PC-3 (cell line): ENCODE data around the gene TMEM163. TPM values are rescaled to one million over a fixed set of nuclear protein-coding genes. Genes with fewer than 3 reads are reported as not detected.

ENCODE experiments used
- ATAC-seq: fragments of 200-7000 bp; cut with Tn5 transposase; 2 replicates; pipeline ENCODE4 v1.9.1; 2020; ENCODE audit warnings: mild to moderate bottlenecking, moderate library complexity
- BruUV-seq: library from RNA; stranded (reverse); fragments of 400-500 nt; replicated peaks from 2 replicates; lab custom pipeline; 2021; lab: Mats Ljungman, UMichigan
- CTCF ChIA-PET: fragments of 300-600 bp; sonication (Branson Sonifier 250); formaldehyde crosslinking; loops from one replicate; lab custom pipeline; 2022; ENCODE audit warnings: antibody characterized with exemption; lab: Charles Lee
- POLR2A ChIA-PET: fragments of 300-600 bp; sonication (Branson Sonifier 250); formaldehyde crosslinking; loops from one replicate; lab custom pipeline; 2022; ENCODE audit warnings: antibody characterized with exemption; ENCODE audit not compliant: unreplicated experiment; lab: Charles Lee
- DNase-seq: peaks from one replicate; pipeline ENCODE4 v3.0.0-alpha.2; 2015
- H2AFZ ChIP-seq: fragments of 300-600 bp; sonication (generic); 2 replicates; pipeline ENCODE4 v1.6.0; 2016; ENCODE audit warnings: antibody characterized with exemption, low read length
- H3F3A ChIP-seq: fragments of 300-600 bp; sonication (generic); one replicate; pipeline ENCODE4 v1.6.0; 2017; ENCODE audit warnings: antibody characterized with exemption, low read length, control low read depth, mild to moderate bottlenecking; ENCODE audit not compliant: unreplicated experiment
- H3K27ac ChIP-seq: fragments of 300-600 bp; sonication (generic); 2 replicates; pipeline ENCODE4 v1.5.1; 2016; ENCODE audit warnings: mild to moderate bottlenecking, low read length
- H3K27me3 ChIP-seq: fragments of 300-600 bp; sonication (generic); 2 replicates; pipeline ENCODE4 v1.6.1; 2016; ENCODE audit warnings: low read length, mixed read lengths
- H3K36me3 ChIP-seq: fragments of 300-600 bp; sonication (generic); 2 replicates; pipeline ENCODE4 v1.6.1; 2016; ENCODE audit warnings: low read depth, mixed run types, low read length, mixed read lengths
- H3K4me1 ChIP-seq: fragments of 300-600 bp; sonication (generic); 2 replicates; pipeline ENCODE4 v1.5.1; 2016; ENCODE audit warnings: low read length; ENCODE audit not compliant: insufficient read depth
- H3K4me2 ChIP-seq: fragments of 300-600 bp; sonication (generic); 2 replicates; pipeline ENCODE4 v1.6.0; 2016; ENCODE audit warnings: low read length
- H3K4me3 ChIP-seq: fragments of 300-600 bp; sonication (generic); 2 replicates; pipeline ENCODE4 v1.5.1; 2016; ENCODE audit warnings: mild to moderate bottlenecking, low read length, mixed read lengths
- H3K79me2 ChIP-seq: fragments of 300-600 bp; sonication (generic); 2 replicates; pipeline ENCODE4 v1.6.1; 2017; ENCODE audit warnings: low read length, mixed read lengths
- H3K9ac ChIP-seq: fragments of 300-600 bp; sonication (generic); 2 replicates; pipeline ENCODE4 v1.6.0; 2016; ENCODE audit warnings: mild to moderate bottlenecking, low read length
- H3K9me2 ChIP-seq: fragments of 300-600 bp; sonication (generic); replicated peaks from 2 replicates; pipeline ENCODE4 v1.6.1; 2016; ENCODE audit warnings: mixed run types, low read length, mixed read lengths
- H3K9me3 ChIP-seq: fragments of 300-600 bp; sonication (generic); 2 replicates; pipeline ENCODE4 v1.6.1; 2016; ENCODE audit warnings: low read length, mixed read lengths
- H4K20me1 ChIP-seq: fragments of 300-600 bp; sonication (generic); 2 replicates; pipeline ENCODE4 v1.6.1; 2016; ENCODE audit warnings: low read length, mixed read lengths
- EZH2 ChIP-seq: fragments of 300-600 bp; sonication (generic); IDR thresholded peaks from one replicate; pipeline ENCODE4 v1.6.1; 2017; ENCODE audit warnings: antibody characterized with exemption, mild to moderate bottlenecking, low read length; ENCODE audit not compliant: unreplicated experiment
- EZH2phosphoT487 ChIP-seq: fragments of 300-600 bp; sonication (generic); IDR thresholded peaks from 2 replicates; pipeline ENCODE4 v1.6.1; 2018; ENCODE audit warnings: mild to moderate bottlenecking, antibody characterized with exemption, low read length, borderline replicate concordance
- intact Hi-C: fragments of 100-400 bp; cut with micrococcal nuclease; formaldehyde crosslinking; loops from 2 replicates; pipeline ENCODE4 v1.9.0; 2023
- total RNA-seq: library from RNA; depleted of rRNA; stranded (reverse); fragments of >200 nt; gene quantifications from 2 replicates; pipeline ENCODE4 v1.2.3, GENCODE V29; 2014
- TF ChIP-seq, protein P1 (sequence below): fragments of 300-600 bp; sonication (generic); conservative IDR thresholded peaks from 2 replicates; pipeline ENCODE4 v1.5.1; 2017; ENCODE audit warnings: antibody characterized with exemption, low read depth, mild to moderate bottlenecking, low read length

The TMEM163 gene
- total RNA-seq, 1 experiment from 2014 or later: 0.47 TPM

DNA sequence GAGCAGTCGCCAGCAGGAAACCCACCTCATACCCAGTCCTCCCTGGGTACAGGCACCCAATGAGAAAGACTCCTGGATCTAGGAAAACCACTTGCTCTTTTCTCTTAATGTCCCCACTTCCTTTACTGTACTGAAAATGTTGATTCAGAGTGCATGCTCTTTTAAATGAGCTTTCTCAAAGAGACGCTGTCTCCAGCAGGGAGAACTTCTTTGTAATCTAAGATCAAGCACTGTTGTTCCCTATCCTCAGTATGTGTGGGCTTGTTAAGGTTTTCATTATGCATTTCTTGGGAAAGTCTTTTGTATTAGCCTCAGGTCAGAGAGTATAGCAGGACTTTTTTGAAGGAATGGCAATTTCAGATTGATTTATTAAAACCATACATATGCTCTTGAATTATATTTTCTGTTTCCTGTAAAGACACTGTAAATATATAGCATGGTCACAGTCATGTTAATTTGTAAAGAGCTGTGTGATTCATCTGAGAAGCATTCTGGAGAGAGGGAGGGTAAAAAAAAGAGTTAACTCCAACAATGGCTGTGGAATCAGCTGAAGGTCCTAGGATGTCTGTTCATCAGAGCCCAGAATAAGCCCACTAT lies 286.9 kb downstream of the TMEM163 start:
- Histone ChIP-seq H3K36me3 (peaks cover 6% of the 10 kb centered on the region; the same call in 1 of the 2 replicates), H2AFZ (no peak overlapping the region), H3K4me2 (peak overlapping the region; percentile 61), H3F3A (no peaks in the 10 kb centered on the region), H3K9me3 (no peaks in the 10 kb centered on the region), H3K79me2 (no peaks in the 10 kb centered on the region), H4K20me1 (no peaks in the 10 kb centered on the region), H3K4me1 (peaks cover 20% of the 10 kb centered on the region), H3K27ac (peak overlapping the region; percentile 73), H3K9me2 (no peaks in the 10 kb centered on the region), H3K4me3 (no peak overlapping the region), H3K27me3 (no peaks in the 10 kb centered on the region), H3K9ac (no peak overlapping the region)
- ATAC-seq: peak; percentile 85
- intact Hi-C loops: loop anchor here (2.0 kb wide), 1 partner anchor 19 kb away; no protein-coding TSS in a partner anchor
- peak; percentile 71 for DNase-seq
- ChIA-PET POLR2A (interaction anchor here (0.5 to 0.6 kb wide), 2 partner anchors 11 to 21 kb away, joined by 3 read pairs; no protein-coding TSS in a partner anchor), CTCF (interaction anchor here (0.7 to 1.0 kb wide), 4 partner anchors 19 to 314 kb away, joined by 3 to 4 read pairs (median 4); no protein-coding TSS in a partner anchor)
- no peak for TF ChIP-seq EZH2phosphoT487
- TF ChIP-seq, protein P1, sequence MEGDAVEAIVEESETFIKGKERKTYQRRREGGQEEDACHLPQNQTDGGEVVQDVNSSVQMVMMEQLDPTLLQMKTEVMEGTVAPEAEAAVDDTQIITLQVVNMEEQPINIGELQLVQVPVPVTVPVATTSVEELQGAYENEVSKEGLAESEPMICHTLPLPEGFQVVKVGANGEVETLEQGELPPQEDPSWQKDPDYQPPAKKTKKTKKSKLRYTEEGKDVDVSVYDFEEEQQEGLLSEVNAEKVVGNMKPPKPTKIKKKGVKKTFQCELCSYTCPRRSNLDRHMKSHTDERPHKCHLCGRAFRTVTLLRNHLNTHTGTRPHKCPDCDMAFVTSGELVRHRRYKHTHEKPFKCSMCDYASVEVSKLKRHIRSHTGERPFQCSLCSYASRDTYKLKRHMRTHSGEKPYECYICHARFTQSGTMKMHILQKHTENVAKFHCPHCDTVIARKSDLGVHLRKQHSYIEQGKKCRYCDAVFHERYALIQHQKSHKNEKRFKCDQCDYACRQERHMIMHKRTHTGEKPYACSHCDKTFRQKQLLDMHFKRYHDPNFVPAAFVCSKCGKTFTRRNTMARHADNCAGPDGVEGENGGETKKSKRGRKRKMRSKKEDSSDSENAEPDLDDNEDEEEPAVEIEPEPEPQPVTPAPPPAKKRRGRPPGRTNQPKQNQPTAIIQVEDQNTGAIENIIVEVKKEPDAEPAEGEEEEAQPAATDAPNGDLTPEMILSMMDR: no peak
- TF ChIP-seq EZH2: no peak
- no TSS peak for BruUV-seq

DNA sequence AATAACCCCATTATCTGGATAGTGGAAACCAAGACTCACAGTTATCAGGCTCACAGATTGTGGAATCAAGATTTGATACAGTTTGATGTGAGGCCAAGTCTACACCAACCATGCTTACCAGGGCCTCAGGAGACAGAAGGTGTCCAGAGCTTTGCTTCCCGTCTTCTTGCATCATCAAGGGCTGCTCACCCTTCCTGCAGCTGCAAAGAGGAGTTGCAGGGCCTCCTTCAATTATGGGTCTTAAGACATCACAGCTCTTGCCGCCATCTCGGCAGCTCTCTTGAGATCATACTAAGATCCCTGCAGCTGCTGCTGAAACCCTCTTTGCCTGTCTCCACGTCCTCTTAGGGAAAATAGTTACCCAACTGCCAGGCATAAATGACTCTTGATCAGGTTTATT lies 288.9 kb downstream of the TMEM163 start:
- no peak for TF ChIP-seq EZH2
- TF ChIP-seq EZH2phosphoT487: no peak
- TF ChIP-seq, protein P1: no peak
- DNase-seq (no peak), ATAC-seq (no peak)
- Histone ChIP-seq H2AFZ (no peak overlapping the region), H3K36me3 (peaks cover 6% of the 10 kb centered on the region; the same call in 1 of the 2 replicates), H4K20me1 (no peaks in the 10 kb centered on the region), H3K4me1 (peaks cover 33% of the 10 kb centered on the region), H3K9ac (no peak overlapping the region), H3F3A (no peaks in the 10 kb centered on the region), H3K9me2 (no peaks in the 10 kb centered on the region), H3K4me2 (no peak overlapping the region), H3K9me3 (no peaks in the 10 kb centered on the region), H3K27me3 (no peaks in the 10 kb centered on the region), H3K4me3 (no peak overlapping the region), H3K27ac (no peak overlapping the region), H3K79me2 (no peaks in the 10 kb centered on the region)
- ChIA-PET POLR2A (no interaction called here), CTCF (no interaction called here)
- intact Hi-C loops: no loop called here
- no TSS peak for BruUV-seq

DNA sequence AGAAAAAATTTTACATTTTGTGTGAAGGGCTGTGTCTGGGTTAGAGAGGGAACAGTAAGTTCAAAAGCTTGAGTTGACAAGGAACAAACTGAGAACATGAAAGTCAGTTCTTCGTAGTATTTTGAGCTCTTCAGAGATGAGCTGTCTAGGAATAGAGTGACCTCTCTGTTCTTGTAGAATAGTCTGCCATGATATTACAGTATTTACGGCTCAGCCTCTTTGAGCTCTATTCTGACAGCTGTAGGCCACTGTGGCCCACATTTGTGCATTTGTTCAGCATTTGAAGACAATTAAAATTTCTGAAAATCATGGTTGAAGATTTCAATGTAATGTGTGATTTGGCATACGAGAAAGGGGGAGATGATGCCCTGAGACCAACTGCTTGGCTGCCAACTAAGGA lies 292.1 kb downstream of the TMEM163 start:
- H3K27ac ChIP-seq: peak overlapping the region; percentile 62
- intact Hi-C loops: no loop called here
- no TSS peak for BruUV-seq
- no peaks in the 10 kb centered on the region for H3K9me2 ChIP-seq
- H2AFZ ChIP-seq: no peak overlapping the region
- ATAC-seq: no peak
- no peaks in the 10 kb centered on the region for H3K79me2 ChIP-seq
- H3K4me1 ChIP-seq: peaks cover 18% of the 10 kb centered on the region
- no peaks in the 10 kb centered on the region for H3K9me3 ChIP-seq
- DNase-seq: no peak
- H3K4me3 ChIP-seq: no peak overlapping the region
- ChIA-PET CTCF (no interaction called here), POLR2A (no interaction called here)
- no peak overlapping the region for H3K4me2 ChIP-seq
- TF ChIP-seq EZH2phosphoT487 (no peak), EZH2 (no peak)
- TF ChIP-seq, protein P1: no peak
- peaks cover 10% of the 10 kb centered on the region; the same call in 1 of the 2 replicates for H3K36me3 ChIP-seq
- no peaks in the 10 kb centered on the region for H3F3A ChIP-seq
- no peaks in the 10 kb centered on the region for H3K27me3 ChIP-seq
- H3K9ac ChIP-seq: peak overlapping the region; percentile 4
- no peaks in the 10 kb centered on the region for H4K20me1 ChIP-seq
